Suprapubic skin (tissue), 4 donors: ENCODE results near the gene SEMA5B. TPM values are rescaled to one million over a fixed set of nuclear protein-coding genes. Genes with fewer than 3 reads are reported as not detected.

ENCODE experiments used
- DNase-seq, 2 donors: peaks; one replicate each; pipeline ENCODE4 v3.0.0-alpha.2; 2019; ENCODE audit warnings: low spot score in 2 of 2
- H3K27ac ChIP-seq: fragments of 200-600 bp; sonication (generic); one replicate; pipeline ENCODE4 v1.5.1; 2019
- H3K27me3 ChIP-seq: fragments of 200-600 bp; sonication (generic); one replicate; pipeline ENCODE4 v1.5.1; 2019
- H3K36me3 ChIP-seq: fragments of 200-600 bp; sonication (generic); one replicate; pipeline ENCODE4 v1.5.1; 2019
- H3K4me1 ChIP-seq: fragments of 200-600 bp; sonication (generic); one replicate; pipeline ENCODE4 v1.5.1; 2019
- H3K4me3 ChIP-seq: fragments of 200-600 bp; sonication (generic); one replicate; pipeline ENCODE4 v1.5.1; 2019; ENCODE audit warnings: mild to moderate bottlenecking
- H3K9me3 ChIP-seq: fragments of 200-600 bp; sonication (generic); one replicate; pipeline ENCODE4 v1.5.1; 2019
- CTCF ChIP-seq, 2 donors: fragments of 200-600 bp in 1 of 2; fragments of 450-650 bp in 1 of 2; sonication (generic) in 1 of 2; IDR thresholded peaks; one replicate each; pipeline ENCODE4 v1.5.1; 2016 to 2019; ENCODE audit warnings: antibody characterized with exemption in 2 of 2, mild to moderate bottlenecking in 1 of 2, moderate library complexity in 1 of 2
- EP300 ChIP-seq: sonication (generic); formaldehyde crosslinking; IDR thresholded peaks from one replicate; pipeline ENCODE4 v1.6.1; 2017; ENCODE audit warnings: antibody characterized with exemption
- POLR2A ChIP-seq, 2 donors: fragments of 450-650 bp; IDR thresholded peaks; one replicate each; pipeline ENCODE4 v1.6.1; 2017; ENCODE audit warnings: antibody characterized with exemption in 2 of 2, mild to moderate bottlenecking in 2 of 2, moderate library complexity in 2 of 2
- POLR2AphosphoS5 ChIP-seq, 3 donors: sonication (generic); formaldehyde crosslinking; IDR thresholded peaks; one replicate each; pipeline ENCODE4 v1.6.1; 2017; ENCODE audit warnings: antibody characterized with exemption in 3 of 3
- WGBS: methylation state at CpG from one replicate; pipeline ENCODE4 v1.1.5; 2018; 5-methylcytosine and 5-hydroxymethylcytosine counted together
- total RNA-seq, 4 donors: library from RNA; depleted of rRNA; stranded (reverse); fragments of >200 nt; gene quantifications; one replicate each; pipeline ENCODE4 v1.1.0, GENCODE V29; 2016

The SEMA5B gene
- total RNA-seq, 4 donors from 2014 or later = 1.4 to 2.0 (median 1.8) TPM; not detected in 1

GRCh38 chr3:122942937-122943827 lies 84.4 kb downstream of the SEMA5B start:
- Histone ChIP-seq H3K4me1 (peaks cover 8% of the 10 kb centered on the region), H3K9me3 (no peaks in the 10 kb centered on the region), H3K4me3 (no peak overlapping the region), H3K36me3 (no peaks in the 10 kb centered on the region), H3K27ac (no peak overlapping the region), H3K27me3 (no peaks in the 10 kb centered on the region)
- WGBS = 63% methylated on average over 18 of the region's 23 CpGs
- no peak for DNase-seq
- TF ChIP-seq CTCF (IDR thresholded peaks at IDR 0.05) = peak; percentile 52 to 77
- no peak for TF ChIP-seq POLR2A (IDR thresholded peaks at IDR 0.05)

- H3K27ac ChIP-seq = no peak overlapping the region
- TF ChIP-seq CTCF (IDR thresholded peaks at IDR 0.05) (no peak), EP300 (no peak), POLR2A (IDR thresholded peaks at IDR 0.05) (no peak), POLR2AphosphoS5 (IDR thresholded peaks at IDR 0.05) (no peak)
- H3K4me1 ChIP-seq = peaks cover 8% of the 10 kb centered on the region
- no peaks in the 10 kb centered on the region for H3K9me3 ChIP-seq
- no peaks in the 10 kb centered on the region for H3K36me3 ChIP-seq
- no peaks in the 10 kb centered on the region for H3K27me3 ChIP-seq
- WGBS = 100% methylated on average over 2 of the region's 3 CpGs
- no peak for DNase-seq
- no peak overlapping the region for H3K4me3 ChIP-seq
Measured at GRCh38 chr3:122942239-122942638, 85.3 kb downstream of the SEMA5B start.

GRCh38 chr3:122941228-122942206 lies 86.0 kb downstream of the SEMA5B start:
- TF ChIP-seq POLR2A (IDR thresholded peaks at IDR 0.05) (no peak), POLR2AphosphoS5 (IDR thresholded peaks at IDR 0.05) (no peak), CTCF (IDR thresholded peaks at IDR 0.05) (no peak), EP300 (no peak)
- no peak for DNase-seq
- Histone ChIP-seq H3K4me3 (no peak overlapping the region), H3K27ac (no peak overlapping the region), H3K27me3 (no peaks in the 10 kb centered on the region), H3K4me1 (peaks cover 14% of the 10 kb centered on the region), H3K9me3 (no peaks in the 10 kb centered on the region), H3K36me3 (no peaks in the 10 kb centered on the region)
- whole genome bisulfite sequencing = 95% methylated on average over 6 of the region's 6 CpGs

- Histone ChIP-seq H3K36me3 (no peaks in the 10 kb centered on the region), H3K27ac (no peak overlapping the region), H3K4me3 (no peak overlapping the region), H3K4me1 (peaks cover 22% of the 10 kb centered on the region), H3K27me3 (no peaks in the 10 kb centered on the region), H3K9me3 (no peaks in the 10 kb centered on the region)
- DNase-seq = no peak
- WGBS = 78% methylated on average over 5 of the region's 5 CpGs
- TF ChIP-seq POLR2AphosphoS5 (IDR thresholded peaks at IDR 0.05) = peak in 1 of 3 donors; percentile 28
- no peak for TF ChIP-seq POLR2A (IDR thresholded peaks at IDR 0.05)
Measured at GRCh38 chr3:122940628-122941086, 86.9 kb downstream of the SEMA5B start.

- no peak for DNase-seq
- Histone ChIP-seq H3K27me3 (no peaks in the 10 kb centered on the region), H3K36me3 (no peaks in the 10 kb centered on the region), H3K4me1 (peaks cover 24% of the 10 kb centered on the region), H3K4me3 (no peak overlapping the region), H3K27ac (no peak overlapping the region), H3K9me3 (no peaks in the 10 kb centered on the region)
- WGBS = 88% methylated on average over 9 of the region's 9 CpGs
- TF ChIP-seq POLR2AphosphoS5 (IDR thresholded peaks at IDR 0.05) (no peak), CTCF (IDR thresholded peaks at IDR 0.05) (no peak), EP300 (no peak), POLR2A (IDR thresholded peaks at IDR 0.05) (no peak)
Measured at GRCh38 chr3:122938783-122939425, 88.7 kb downstream of the SEMA5B start.
